Ectodermal cell (in vitro differentiated cells): Measurements from ENCODE around the gene OR8D1. TPM values are rescaled to one million over a fixed set of nuclear protein-coding genes. Genes with fewer than 3 reads are reported as not detected.

Source experiments
- H3K27ac ChIP-seq: 2 replicates; pipeline ENCODE4 v1.7.0; 2013; ENCODE audit warnings: mild to moderate bottlenecking, low read depth, low read length; ENCODE audit not compliant: insufficient read depth, poor library complexity, severe bottlenecking
- H3K27me3 ChIP-seq: 2 replicates; pipeline ENCODE4 v1.7.0; 2013; ENCODE audit warnings: mild to moderate bottlenecking, low read length; ENCODE audit not compliant: insufficient read depth, control insufficient read depth, poor library complexity, severe bottlenecking
- H3K36me3 ChIP-seq: one replicate; pipeline ENCODE4 v1.7.0; 2013; ENCODE audit warnings: low read length; ENCODE audit not compliant: control insufficient read depth, insufficient read depth
- H3K4me1 ChIP-seq: one replicate; pipeline ENCODE4 v1.7.0; 2013; ENCODE audit warnings: low read length; ENCODE audit not compliant: control insufficient read depth, insufficient read depth
- H3K4me3 ChIP-seq: 2 replicates; pipeline ENCODE4 v1.7.0; 2013; ENCODE audit warnings: low read depth, low read length, control low read depth; ENCODE audit not compliant: insufficient read depth
- H3K9me3 ChIP-seq: 2 replicates; pipeline ENCODE4 v1.7.0; 2013; ENCODE audit warnings: mild to moderate bottlenecking, low read length, moderate library complexity; ENCODE audit not compliant: control insufficient read depth
- WGBS, 2 experiments: methylation state at CpG; one replicate each; pipeline ENCODE4 v1.1.7; 2013; ENCODE audit warnings: missing lambda C conversion rate in 2 of 2; 5-methylcytosine and 5-hydroxymethylcytosine counted together
- polyA plus RNA-seq, 4 experiments: library from polyadenylated mRNA; stranded (reverse); fragments of 50-300 nt; gene quantifications; one replicate each; pipeline ENCODE4 v1.2.3, GENCODE V29; 2013

The OR8D1 gene
- polyA plus RNA-seq (2013, experiment 1 of 4), result not detected
- polyA plus RNA-seq (2013, experiment 2 of 4), result not detected
- polyA plus RNA-seq (2013, experiment 3 of 4), result not detected
- polyA plus RNA-seq (2013, experiment 4 of 4), result not detected

GRCh38 chr11:124313849-124314248, at the start of gene OR8D1:
Gene OR8D1 (minus strand): TSS chr11:124313949. CDS start chr11:124310766, 3,183 bp downstream.
- no peaks in the 10 kb centered on the region for H3K27me3 ChIP-seq
- H3K9me3 ChIP-seq, result no peaks in the 10 kb centered on the region
- no peaks in the 10 kb centered on the region for H3K4me1 ChIP-seq
- no peak within 1 kb of the TSS for H3K4me3 ChIP-seq
- WGBS, 2 experiments, result 95 to 100% methylated on average over 1 to 2 of the region's 2 CpGs
- H3K36me3 ChIP-seq, result no peaks in the 10 kb centered on the region
- no peak within 1 kb of the TSS for H3K27ac ChIP-seq

- H3K27me3 ChIP-seq, result no peaks in the 10 kb centered on the region
- H3K27ac ChIP-seq, result no peak overlapping the region
- H3K36me3 ChIP-seq, result no peaks in the 10 kb centered on the region
- no peaks in the 10 kb centered on the region for H3K4me1 ChIP-seq
- H3K4me3 ChIP-seq, result no peak overlapping the region
- 75 to 81% methylated on average over 2 of the region's 2 CpGs for WGBS, 2 experiments
- no peaks in the 10 kb centered on the region for H3K9me3 ChIP-seq
These were observed 45.8 kb upstream of the OR8D1 start for GRCh38 chr11:124359566-124359965.

DNA sequence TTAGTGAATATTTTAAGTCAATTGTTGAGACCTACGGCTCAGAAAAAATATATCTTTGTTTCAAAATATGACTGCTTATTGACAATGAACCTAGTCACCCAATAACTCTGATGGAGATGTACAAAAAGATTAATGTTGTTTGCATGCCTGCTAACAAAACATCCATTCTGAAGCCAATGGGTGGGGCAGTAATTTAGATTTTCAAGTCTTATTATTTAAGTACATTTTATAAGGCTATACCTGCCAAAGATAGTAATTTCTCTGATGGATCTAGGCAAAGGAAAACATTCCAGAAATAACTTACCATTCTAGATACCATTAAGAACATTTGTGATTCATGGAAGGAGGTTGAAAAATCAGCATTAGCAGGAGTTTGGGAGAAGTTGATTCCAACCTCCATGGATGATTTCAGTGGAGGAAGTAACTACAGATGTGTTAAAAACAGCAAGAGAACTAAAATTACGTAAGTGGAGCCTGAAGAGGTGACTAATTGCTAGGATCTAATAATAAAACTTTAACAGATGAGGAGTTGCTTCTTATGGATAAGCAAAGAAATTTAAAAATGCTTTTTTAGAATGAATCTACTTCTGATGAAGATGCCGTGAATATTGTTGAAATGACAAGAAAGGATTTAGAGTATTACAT, 32.7 kb upstream of the OR8D1 start:
- 78 to 82% methylated on average over 2 to 3 of the region's 3 CpGs for WGBS, 2 experiments
- H3K27ac ChIP-seq, result no peak overlapping the region
- H3K4me1 ChIP-seq, result no peaks in the 10 kb centered on the region
- no peaks in the 10 kb centered on the region for H3K9me3 ChIP-seq
- no peaks in the 10 kb centered on the region for H3K36me3 ChIP-seq
- no peak overlapping the region for H3K4me3 ChIP-seq
- no peaks in the 10 kb centered on the region for H3K27me3 ChIP-seq

DNA sequence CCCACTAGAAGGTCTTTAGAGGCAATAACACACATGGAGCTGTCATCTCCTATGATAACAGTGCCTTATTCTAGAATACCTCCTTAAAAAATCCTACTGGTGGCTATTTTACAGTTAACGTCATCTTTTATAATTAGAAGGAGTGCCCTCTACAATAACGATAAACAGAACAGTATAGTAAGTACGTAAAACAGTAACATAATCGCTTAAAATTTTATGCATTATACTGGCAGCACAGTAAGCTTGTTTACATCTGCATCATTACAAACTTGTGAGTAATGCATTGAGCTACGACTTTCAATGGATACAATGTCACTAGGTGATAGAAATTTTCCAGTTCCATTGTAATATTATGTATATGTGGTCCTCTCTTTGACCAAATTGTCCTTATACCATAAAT, 30.6 kb upstream of the OR8D1 start:
- no peak overlapping the region for H3K4me3 ChIP-seq
- H3K4me1 ChIP-seq, result no peaks in the 10 kb centered on the region
- 92 to 96% methylated on average over 5 of the region's 5 CpGs for WGBS, 2 experiments
- no peak overlapping the region for H3K27ac ChIP-seq
- no peaks in the 10 kb centered on the region for H3K36me3 ChIP-seq
- no peaks in the 10 kb centered on the region for H3K27me3 ChIP-seq
- H3K9me3 ChIP-seq, result no peaks in the 10 kb centered on the region

DNA sequence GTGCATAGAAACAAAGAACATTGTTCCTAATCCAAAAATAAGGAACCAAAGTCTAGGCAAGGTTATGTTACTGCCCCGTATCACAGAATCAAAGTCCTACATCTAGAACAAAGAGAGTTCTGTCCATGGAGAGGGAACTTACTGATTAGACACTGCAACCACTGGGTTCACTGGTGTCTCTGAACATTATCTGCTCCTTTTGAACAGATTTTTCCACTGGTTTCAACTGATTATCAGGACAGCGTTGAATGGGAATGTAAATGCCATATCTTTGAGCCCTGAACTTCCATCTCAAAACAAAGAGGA, 26.3 kb upstream of the OR8D1 start:
- 89 to 93% methylated on average over 2 of the region's 2 CpGs for WGBS, 2 experiments

GRCh38 chr11:124339396-124340141, 25.8 kb upstream of the OR8D1 start:
- H3K4me3 ChIP-seq, result no peak overlapping the region
- WGBS, 2 experiments, result 86 to 90% methylated on average over 6 of the region's 6 CpGs
- H3K9me3 ChIP-seq, result no peaks in the 10 kb centered on the region
- H3K36me3 ChIP-seq, result no peaks in the 10 kb centered on the region
- no peaks in the 10 kb centered on the region for H3K4me1 ChIP-seq
- no peak overlapping the region for H3K27ac ChIP-seq
- H3K27me3 ChIP-seq, result no peaks in the 10 kb centered on the region

More for the DNA sequence above, 26.3 kb upstream of the OR8D1 start:
- Histone ChIP-seq H3K4me1 (no peaks in the 10 kb centered on the region), H3K9me3 (no peaks in the 10 kb centered on the region), H3K27ac (no peak overlapping the region), H3K4me3 (no peak overlapping the region), H3K36me3 (no peaks in the 10 kb centered on the region), H3K27me3 (no peaks in the 10 kb centered on the region)

- H3K27ac ChIP-seq, result no peak overlapping the region
- WGBS, 2 experiments, result 100% methylated on average over 1 of the region's 3 CpGs; no CpG with 5 or more reads in 1 of the 2 experiments
- no peaks in the 10 kb centered on the region for H3K9me3 ChIP-seq
- H3K27me3 ChIP-seq, result no peaks in the 10 kb centered on the region
- H3K4me1 ChIP-seq, result no peaks in the 10 kb centered on the region
- H3K36me3 ChIP-seq, result no peaks in the 10 kb centered on the region
- no peak overlapping the region for H3K4me3 ChIP-seq
These were observed 18.1 kb upstream of the OR8D1 start for GRCh38 chr11:124331873-124332272.

DNA sequence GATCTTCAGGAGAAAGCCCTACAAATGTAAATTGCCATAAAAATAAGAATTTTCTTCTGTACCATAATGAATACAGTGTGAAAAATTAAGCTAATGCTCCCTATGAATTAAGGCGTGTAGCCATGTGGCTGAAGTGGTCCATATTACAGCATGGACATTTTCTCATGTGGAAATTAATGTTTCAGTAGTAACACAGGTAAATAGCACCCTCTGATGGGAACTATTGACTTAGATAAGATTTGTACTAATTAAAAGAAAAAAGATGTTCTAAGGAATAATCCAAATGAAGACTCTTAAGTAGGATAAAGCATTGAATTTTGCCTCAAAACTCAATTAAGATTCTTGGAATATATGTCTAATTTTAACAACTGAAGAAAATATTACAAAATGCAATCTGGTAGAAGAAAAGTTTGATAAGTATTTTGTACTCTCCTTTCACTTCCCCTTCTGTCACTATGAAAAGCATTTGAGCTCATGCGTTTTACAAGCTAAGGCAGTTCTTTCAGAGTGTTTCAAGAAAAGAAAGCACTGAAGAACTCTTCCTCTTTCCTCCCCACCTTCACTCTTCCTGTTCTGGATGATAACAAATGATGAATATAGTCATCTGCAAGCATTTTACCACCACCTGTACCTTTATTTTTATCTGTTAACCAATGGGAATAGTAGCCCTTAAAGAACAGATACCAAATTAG, 16.2 kb upstream of the OR8D1 start:
- no peaks in the 10 kb centered on the region for H3K4me1 ChIP-seq
- H3K36me3 ChIP-seq, result no peaks in the 10 kb centered on the region
- 86 to 100% methylated on average over 2 of the region's 2 CpGs for WGBS, 2 experiments

DNA sequence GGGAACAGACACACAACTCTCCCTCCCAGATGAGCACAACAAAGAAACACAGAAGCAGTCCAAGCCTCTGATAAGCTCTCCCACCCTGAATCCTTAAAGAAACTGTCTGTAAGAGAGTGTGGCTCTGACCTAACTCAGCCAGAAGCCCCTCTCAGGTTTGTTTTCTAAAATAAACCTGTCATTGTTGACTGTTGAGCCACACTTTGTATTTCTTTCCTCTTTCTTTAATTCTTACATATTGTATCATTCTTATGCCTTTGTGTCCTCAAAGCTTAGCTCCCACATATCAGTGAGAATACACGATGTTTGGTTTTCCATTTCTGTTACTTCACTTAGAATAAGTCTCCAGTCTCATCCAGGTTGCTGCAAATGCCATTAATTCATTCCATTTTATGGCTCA, 14.0 kb upstream of the OR8D1 start:
- WGBS, 2 experiments, result 95 to 97% methylated on average over 1 of the region's 1 CpG
- H3K9me3 ChIP-seq, result no peaks in the 10 kb centered on the region
- H3K4me1 ChIP-seq, result no peaks in the 10 kb centered on the region
- no peaks in the 10 kb centered on the region for H3K36me3 ChIP-seq
- no peak overlapping the region for H3K27ac ChIP-seq
- no peak overlapping the region for H3K4me3 ChIP-seq
- H3K27me3 ChIP-seq, result no peaks in the 10 kb centered on the region

More for the DNA sequence above, 16.2 kb upstream of the OR8D1 start:
- Histone ChIP-seq H3K9me3 (no peaks in the 10 kb centered on the region), H3K27ac (no peak overlapping the region), H3K4me3 (no peak overlapping the region), H3K27me3 (no peaks in the 10 kb centered on the region)

GRCh38 chr11:124322356-124322755, 8.6 kb upstream of the OR8D1 start:
- 92 to 100% methylated on average over 1 of the region's 1 CpG for WGBS, 2 experiments
- Histone ChIP-seq H3K9me3 (no peaks in the 10 kb centered on the region), H3K27ac (no peak overlapping the region), H3K27me3 (no peaks in the 10 kb centered on the region), H3K36me3 (no peaks in the 10 kb centered on the region), H3K4me1 (no peaks in the 10 kb centered on the region), H3K4me3 (no peak overlapping the region)
